Activated T-helper 1 cell treated with anti-CD3 and anti-CD28 coated beads, Interleukin-12 subunit alpha, Interleukin-12 subunit beta, Interleukin-2, Interleukin-4 antibody, amounts not matched to agents 30 ng/mL and 10 ng/mL and 1 ng/mL, durations not matched to agents 14 hours and 24 hours and 36 hours (primary cell): Measurements from ENCODE around the gene CCDC30. TPM values are rescaled to one million over a fixed set of nuclear protein-coding genes. Genes with fewer than 3 reads are reported as not detected.

Source experiments
- DNase-seq: peaks from one replicate; pipeline ENCODE4 v3.0.0; 2021; ENCODE audit warnings: low spot score
- H3K27ac Mint-ChIP-seq: one replicate; pipeline ENCODE4 v1.8.0; 2021; ENCODE audit warnings: mild to moderate bottlenecking, mixed read lengths
- H3K27me3 Mint-ChIP-seq: one replicate; pipeline ENCODE4 v1.8.0; 2022; ENCODE audit warnings: mild to moderate bottlenecking, moderate library complexity, mixed read lengths; ENCODE audit not compliant: insufficient read depth
- H3K36me3 Mint-ChIP-seq: one replicate; pipeline ENCODE4 v1.8.0; 2021; ENCODE audit warnings: low read depth, mixed read lengths
- H3K4me1 Mint-ChIP-seq: one replicate; pipeline ENCODE4 v1.8.0; 2021; ENCODE audit warnings: low read depth, mixed read lengths
- H3K4me3 Mint-ChIP-seq: one replicate; pipeline ENCODE4 v1.8.0; 2021; ENCODE audit warnings: mild to moderate bottlenecking, moderate library complexity, mixed read lengths
- H3K9me3 Mint-ChIP-seq: one replicate; pipeline ENCODE4 v1.8.0; 2021; ENCODE audit warnings: mixed read lengths
- intact Hi-C: fragments of 100-400 bp; cut with micrococcal nuclease; formaldehyde crosslinking; loops from one replicate; pipeline ENCODE4 v1.15.1; 2024
- total RNA-seq: library from RNA; stranded (reverse); gene quantifications from 2 replicates; pipeline ENCODE4 v1.2.3, GENCODE V29; 2022

Gene CCDC30
- total RNA-seq, 1 donor from 2014 or later = 1.0 TPM

DNA sequence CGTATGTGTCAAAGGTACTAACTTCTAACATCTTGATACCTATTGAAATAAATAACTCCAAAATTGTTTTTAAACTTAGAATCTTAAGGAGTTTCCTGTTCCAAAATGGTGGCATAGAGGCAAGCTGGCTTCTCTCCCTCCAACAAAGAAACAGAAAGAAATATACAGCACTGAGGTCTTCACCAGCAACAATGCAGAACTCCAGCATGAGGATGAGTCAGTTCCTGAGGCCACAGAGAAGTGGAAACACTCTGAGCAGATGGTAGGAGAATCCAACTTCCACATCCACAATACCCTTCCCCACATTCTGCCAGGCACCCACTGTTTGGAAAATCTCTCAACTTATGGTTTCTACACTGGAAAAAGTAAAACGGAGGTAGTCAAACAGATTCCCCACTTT is 183.0 kb downstream of the CCDC30 start:
- Mint-ChIP-seq H3K27me3 (peaks cover 15% of the 10 kb centered on the region), H3K4me1 (no peaks in the 10 kb centered on the region), H3K4me3 (no peak overlapping the region), H3K36me3 (peaks cover 4% of the 10 kb centered on the region), H3K9me3 (peaks cover 9% of the 10 kb centered on the region), H3K27ac (no peak overlapping the region)
- DNase-seq = no peak
- intact Hi-C loops = no loop called here

DNA sequence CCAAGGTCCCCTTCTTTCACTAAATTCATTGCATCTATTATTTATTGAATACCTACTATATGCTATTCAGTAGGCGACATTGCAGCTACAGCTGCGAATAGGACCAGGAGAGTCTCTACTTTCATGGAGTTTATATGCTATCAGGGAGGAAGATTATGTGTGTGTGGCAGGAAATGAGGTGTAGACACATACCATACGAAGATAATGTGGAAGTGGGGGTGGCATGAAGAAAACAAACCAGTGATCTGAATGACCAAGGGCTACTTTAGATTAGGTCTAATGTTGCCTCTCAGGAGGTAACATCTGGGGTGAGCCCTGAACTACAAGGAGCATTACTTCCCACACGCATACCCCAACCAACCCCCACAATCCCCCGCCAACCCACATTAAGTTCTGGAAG is 194.1 kb downstream of the CCDC30 start:
- no peak for DNase-seq
- peak overlapping the region; percentile 99 for H3K4me3 Mint-ChIP-seq
- H3K27ac Mint-ChIP-seq = peak overlapping the region; percentile 85
- H3K27me3 Mint-ChIP-seq = peaks cover 4% of the 10 kb centered on the region
- H3K36me3 Mint-ChIP-seq = peaks cover 18% of the 10 kb centered on the region
- no peaks in the 10 kb centered on the region for H3K9me3 Mint-ChIP-seq
- intact Hi-C loops = loop anchor here (5.0 kb wide), 1 partner anchor 510 kb away; no protein-coding TSS in a partner anchor
- peaks cover 46% of the 10 kb centered on the region for H3K4me1 Mint-ChIP-seq

DNA sequence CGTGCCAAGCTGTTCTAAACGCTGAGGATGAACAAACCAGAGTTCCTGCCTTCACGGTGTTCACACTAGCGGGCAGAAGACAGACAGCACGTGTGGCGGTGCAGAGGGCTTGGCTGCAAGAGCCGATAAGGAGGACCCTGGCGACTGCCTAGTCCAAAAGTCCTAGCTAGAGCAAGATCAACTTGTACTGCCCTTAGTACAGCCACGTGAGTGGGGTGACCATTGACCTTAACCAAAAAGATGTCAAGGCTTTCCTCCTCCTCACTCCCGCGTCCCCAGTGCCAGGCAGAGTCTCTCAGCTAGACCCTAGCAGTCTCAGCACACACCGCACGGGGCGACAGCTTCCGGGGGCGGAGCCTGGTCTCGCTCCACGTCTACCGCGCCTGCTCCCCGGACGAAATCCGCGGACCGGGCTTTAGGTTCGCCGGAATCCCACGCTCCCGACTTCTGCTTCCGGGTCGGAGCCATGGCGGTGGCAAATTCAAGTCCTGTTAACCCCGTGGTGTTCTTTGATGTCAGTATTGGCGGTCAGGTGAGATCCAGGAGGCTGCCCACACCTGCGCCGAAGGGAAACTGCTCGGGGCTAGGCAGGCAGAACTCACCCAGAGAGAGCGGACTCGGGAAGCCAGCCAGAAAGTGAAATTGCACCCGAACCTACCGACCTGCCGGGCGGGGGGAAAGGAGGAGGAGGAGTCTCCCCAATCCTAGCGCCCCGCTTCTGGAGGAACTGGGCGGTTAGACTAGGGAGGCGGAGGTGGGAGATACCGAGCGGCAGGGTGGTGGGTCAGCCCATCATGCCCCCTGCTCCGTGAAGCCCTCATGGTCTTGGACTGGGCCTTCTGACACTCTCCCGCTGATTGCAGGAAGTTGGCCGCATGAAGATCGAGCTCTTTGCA is 195.1 kb downstream of the CCDC30 start, which contains the start of gene PPIH:
TSS of gene PPIH (plus strand) at position 443 of the 896 bp plus-strand sequence. CDS start at position 467, 24 bp downstream.
- Mint-ChIP-seq H3K27me3 (peaks cover 3% of the 10 kb centered on the region), H3K4me3 (peak within 1 kb of the TSS; percentile 99), H3K4me1 (peaks cover 46% of the 10 kb centered on the region), H3K9me3 (no peaks in the 10 kb centered on the region), H3K36me3 (peaks cover 20% of the 10 kb centered on the region), H3K27ac (peak within 1 kb of the TSS; percentile 96)
- intact Hi-C loops = loop anchor here (1.0 to 5.0 kb wide), 8 partner anchors 24 to 514 kb away; partner anchors contain the start of genes C1orf50, CCDC30, CFAP57 and EBNA1BP2
- peak; percentile 94 for DNase-seq

DNA sequence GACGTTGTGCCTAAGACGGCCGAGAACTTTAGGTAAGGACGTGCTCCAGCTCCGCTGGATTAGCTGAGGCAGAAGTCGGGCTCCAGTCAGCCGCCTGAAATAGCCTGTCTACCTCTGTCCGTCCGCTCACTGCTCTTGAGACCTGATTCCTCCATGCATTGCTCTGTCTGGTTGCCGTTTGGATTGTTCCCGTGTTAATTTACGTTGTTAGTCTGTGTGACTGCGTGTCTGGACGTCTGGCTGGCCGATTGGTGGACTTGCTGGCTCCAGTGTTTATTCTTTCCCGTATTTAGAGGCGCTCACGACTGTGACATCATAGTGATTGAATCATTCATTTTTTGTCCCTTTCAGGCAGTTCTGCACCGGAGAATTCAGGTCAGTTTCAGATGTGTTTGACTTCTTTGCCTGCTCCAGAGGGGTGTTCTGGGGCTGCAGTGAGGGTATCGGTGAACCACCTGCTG is 195.8 kb downstream of the CCDC30 start:
- Mint-ChIP-seq H3K36me3 (peaks cover 23% of the 10 kb centered on the region), H3K4me1 (peaks cover 46% of the 10 kb centered on the region), H3K27ac (peak overlapping the region; percentile 96), H3K27me3 (no peaks in the 10 kb centered on the region), H3K4me3 (peak overlapping the region; percentile 99), H3K9me3 (no peaks in the 10 kb centered on the region)
- DNase-seq = no peak
- intact Hi-C loops = loop anchor here (1.0 to 5.0 kb wide), 8 partner anchors 23 to 513 kb away; partner anchors contain the start of genes C1orf50, CCDC30, CFAP57 and EBNA1BP2

DNA sequence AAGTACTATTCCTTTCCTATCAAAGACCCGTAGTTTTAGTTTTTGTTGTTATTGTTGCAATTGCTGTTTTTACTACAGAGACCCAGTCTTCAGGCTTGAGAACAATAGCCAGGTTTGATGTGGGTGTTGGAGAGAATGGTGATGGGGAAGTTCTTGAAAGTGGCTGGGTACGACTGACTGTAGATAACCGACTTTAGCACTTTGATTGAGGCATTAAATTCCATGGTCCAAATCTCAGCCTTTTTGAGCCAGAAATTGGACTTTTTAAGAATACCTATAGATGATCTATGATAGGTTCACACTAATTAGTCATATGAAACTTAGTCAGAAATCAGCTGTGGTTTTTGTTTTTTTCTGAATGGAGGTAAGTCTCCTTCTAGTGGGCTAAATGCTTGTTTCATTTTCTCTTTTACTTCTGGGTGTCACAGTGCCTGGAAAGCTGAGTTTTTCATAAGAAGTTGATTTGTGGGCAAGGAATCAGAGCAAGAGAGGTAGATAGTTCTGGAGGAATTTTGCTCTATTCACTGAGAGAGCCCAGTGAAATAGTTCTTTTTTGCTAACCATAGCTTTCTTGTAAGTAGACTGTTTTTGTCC is 197.9 kb downstream of the CCDC30 start:
- Mint-ChIP-seq H3K4me3 (peak overlapping the region; percentile 75), H3K36me3 (peaks cover 33% of the 10 kb centered on the region)

DNA sequence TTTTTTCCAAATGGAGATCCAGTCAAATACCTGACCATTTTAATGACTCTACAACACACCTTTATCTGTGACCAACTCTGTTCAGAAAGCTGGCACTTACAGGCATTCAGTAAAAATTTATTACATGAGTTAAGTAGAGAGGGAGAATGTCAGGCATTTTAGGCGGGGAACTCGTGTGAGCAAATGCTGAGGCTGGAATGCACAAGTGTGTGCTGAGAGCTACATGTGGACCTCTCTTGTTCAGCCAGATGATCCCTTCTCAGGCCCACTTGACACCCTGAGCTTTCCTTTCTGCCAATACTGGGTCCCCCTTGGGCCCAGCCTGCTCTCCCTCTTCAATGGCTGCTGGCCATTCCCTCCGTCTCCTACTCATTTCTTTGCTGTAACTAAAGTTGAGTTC is 206.8 kb downstream of the CCDC30 start:
- Mint-ChIP-seq H3K9me3 (no peaks in the 10 kb centered on the region), H3K27ac (no peak overlapping the region), H3K36me3 (peaks cover 57% of the 10 kb centered on the region), H3K4me3 (no peak overlapping the region), H3K27me3 (no peaks in the 10 kb centered on the region), H3K4me1 (peaks cover 6% of the 10 kb centered on the region)
- DNase-seq = no peak
- intact Hi-C loops = no loop called here

More for the DNA sequence above, 197.9 kb downstream of the CCDC30 start:
- peak overlapping the region; percentile 72 for H3K27ac Mint-ChIP-seq
- peaks cover 46% of the 10 kb centered on the region for H3K4me1 Mint-ChIP-seq
- no peak for DNase-seq
- H3K27me3 Mint-ChIP-seq = no peaks in the 10 kb centered on the region
- H3K9me3 Mint-ChIP-seq = no peaks in the 10 kb centered on the region
- intact Hi-C loops = loop anchor here (5.0 kb wide), 2 partner anchors 84 to 324 kb away; partner anchors contain the start of gene FOXJ3

DNA sequence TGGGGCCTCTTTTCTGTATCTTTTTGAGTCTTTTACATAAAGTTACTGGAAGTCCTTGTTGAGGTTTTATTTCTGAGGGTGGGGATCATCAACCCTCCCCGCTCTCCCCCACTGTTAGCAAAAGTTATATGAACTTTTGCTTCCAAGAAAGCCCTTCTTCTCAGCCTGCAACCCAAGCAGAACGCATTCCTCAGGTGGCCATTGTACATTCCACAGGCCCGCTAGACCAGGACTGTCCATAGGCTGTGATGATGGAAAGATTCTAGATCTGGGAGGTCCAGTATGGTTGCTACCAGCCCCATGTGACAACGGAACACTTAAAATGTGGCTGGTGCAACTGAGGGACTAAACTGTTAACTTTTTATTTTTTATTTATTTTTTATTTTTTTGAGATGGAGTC is 207.3 kb downstream of the CCDC30 start:
- no peak overlapping the region for H3K4me3 Mint-ChIP-seq
- intact Hi-C loops = no loop called here
- no peaks in the 10 kb centered on the region for H3K27me3 Mint-ChIP-seq
- peaks cover 6% of the 10 kb centered on the region for H3K4me1 Mint-ChIP-seq
- peaks cover 62% of the 10 kb centered on the region for H3K36me3 Mint-ChIP-seq
- no peak overlapping the region for H3K27ac Mint-ChIP-seq
- no peaks in the 10 kb centered on the region for H3K9me3 Mint-ChIP-seq
- DNase-seq = no peak

DNA sequence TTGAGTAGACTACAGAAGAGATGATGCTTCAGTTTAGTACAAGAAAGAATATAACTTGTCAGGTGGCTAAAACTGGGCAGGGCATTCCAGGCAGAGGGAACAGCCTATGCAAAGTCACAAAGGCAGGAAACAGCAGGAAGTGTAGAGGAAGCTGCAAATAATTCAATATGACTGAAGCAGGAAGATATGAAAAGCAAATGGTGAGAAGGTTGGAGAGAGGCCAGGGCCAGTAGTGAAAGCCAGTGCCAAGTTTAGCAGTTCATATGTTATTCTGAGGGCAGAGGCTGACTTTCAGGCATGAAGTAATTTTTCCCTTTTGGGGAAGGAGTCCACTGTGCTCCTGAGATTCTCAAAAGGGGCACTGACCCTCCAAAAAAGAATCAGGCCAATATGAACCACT is 211.1 kb downstream of the CCDC30 start:
- peaks cover 46% of the 10 kb centered on the region for H3K36me3 Mint-ChIP-seq
- no peak overlapping the region for H3K4me3 Mint-ChIP-seq
- H3K27ac Mint-ChIP-seq = no peak overlapping the region
- intact Hi-C loops = no loop called here
- H3K4me1 Mint-ChIP-seq = peaks cover 6% of the 10 kb centered on the region
- DNase-seq = no peak
- H3K27me3 Mint-ChIP-seq = no peaks in the 10 kb centered on the region
- no peaks in the 10 kb centered on the region for H3K9me3 Mint-ChIP-seq

DNA sequence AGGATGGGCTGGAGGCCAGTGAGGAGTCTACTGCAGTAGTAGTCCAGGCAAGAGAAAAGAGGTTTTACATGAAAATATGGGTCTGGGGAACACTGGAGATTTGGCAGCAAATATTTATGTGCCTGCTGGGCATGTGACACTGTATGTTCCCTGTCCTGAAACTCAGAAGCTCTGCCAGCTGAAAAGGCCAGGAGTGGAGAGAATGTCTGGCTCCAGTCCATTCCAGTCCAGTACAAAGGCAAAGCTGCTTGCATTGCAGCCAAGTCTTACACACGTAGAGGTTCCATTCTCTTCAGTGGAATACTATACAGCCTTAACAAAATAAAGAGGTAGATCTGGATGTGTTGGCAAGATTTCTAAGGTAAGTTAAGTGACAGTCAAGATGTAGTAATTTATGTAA is 211.6 kb downstream of the CCDC30 start:
- Mint-ChIP-seq H3K4me1 (peaks cover 7% of the 10 kb centered on the region), H3K27me3 (no peaks in the 10 kb centered on the region), H3K36me3 (peaks cover 46% of the 10 kb centered on the region), H3K9me3 (no peaks in the 10 kb centered on the region), H3K27ac (no peak overlapping the region), H3K4me3 (no peak overlapping the region)
- DNase-seq = no peak
- intact Hi-C loops = no loop called here

DNA sequence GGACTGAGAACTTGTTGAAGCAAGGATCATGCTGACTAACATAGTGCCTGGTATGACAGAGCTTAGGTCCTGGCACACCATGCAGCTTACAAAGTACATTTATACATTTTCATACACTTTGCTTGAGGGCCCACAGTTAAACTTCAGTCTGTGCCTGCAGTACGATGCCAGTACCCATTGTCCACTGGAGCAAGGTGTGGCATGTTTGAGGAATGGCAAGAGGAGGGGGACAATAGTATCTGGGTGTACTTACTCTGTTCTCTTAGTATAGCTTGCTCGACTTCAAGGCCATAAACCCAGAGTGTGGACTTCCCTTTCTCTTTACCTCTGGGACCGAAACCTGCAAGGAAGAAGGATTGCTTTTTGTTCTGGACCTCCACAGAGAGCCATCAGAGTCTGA is 212.4 kb downstream of the CCDC30 start:
- intact Hi-C loops = no loop called here
- H3K36me3 Mint-ChIP-seq = peaks cover 43% of the 10 kb centered on the region
- peaks cover 15% of the 10 kb centered on the region for H3K4me1 Mint-ChIP-seq
- H3K9me3 Mint-ChIP-seq = no peaks in the 10 kb centered on the region
- H3K27ac Mint-ChIP-seq = no peak overlapping the region
- no peak overlapping the region for H3K4me3 Mint-ChIP-seq
- no peaks in the 10 kb centered on the region for H3K27me3 Mint-ChIP-seq
- DNase-seq = no peak

DNA sequence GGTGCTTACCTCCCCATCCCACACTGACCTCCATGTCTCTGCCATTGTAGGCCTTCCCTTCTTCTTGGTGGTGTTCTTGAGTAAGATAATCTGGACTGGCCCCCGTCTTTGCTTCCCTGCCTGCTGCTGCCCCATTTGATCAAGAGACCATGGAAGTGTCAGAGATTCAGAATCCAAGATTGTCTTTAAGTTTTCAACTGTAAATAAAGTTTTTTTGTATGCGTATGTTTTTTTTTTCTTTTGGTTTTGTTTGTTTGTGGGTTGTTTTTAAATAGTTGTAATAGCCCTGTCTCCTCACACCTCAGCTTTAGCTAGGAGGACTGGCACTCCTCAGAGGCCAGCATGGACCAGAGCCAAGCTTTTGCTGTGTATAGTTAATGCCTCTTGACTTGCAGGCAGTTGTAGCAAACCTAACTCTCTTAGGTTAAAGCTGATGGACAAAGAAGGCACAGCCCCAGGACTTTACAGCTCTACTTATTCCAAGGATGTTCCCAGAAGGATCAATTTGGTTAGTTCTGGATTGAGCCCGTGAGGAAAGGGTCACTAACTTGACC is 213.5 kb downstream of the CCDC30 start:
- no peak overlapping the region for H3K4me3 Mint-ChIP-seq
- H3K36me3 Mint-ChIP-seq = peaks cover 44% of the 10 kb centered on the region
- no peak overlapping the region for H3K27ac Mint-ChIP-seq
- H3K9me3 Mint-ChIP-seq = no peaks in the 10 kb centered on the region
- intact Hi-C loops = no loop called here
- no peak for DNase-seq
- peaks cover 26% of the 10 kb centered on the region for H3K4me1 Mint-ChIP-seq
- no peaks in the 10 kb centered on the region for H3K27me3 Mint-ChIP-seq

DNA sequence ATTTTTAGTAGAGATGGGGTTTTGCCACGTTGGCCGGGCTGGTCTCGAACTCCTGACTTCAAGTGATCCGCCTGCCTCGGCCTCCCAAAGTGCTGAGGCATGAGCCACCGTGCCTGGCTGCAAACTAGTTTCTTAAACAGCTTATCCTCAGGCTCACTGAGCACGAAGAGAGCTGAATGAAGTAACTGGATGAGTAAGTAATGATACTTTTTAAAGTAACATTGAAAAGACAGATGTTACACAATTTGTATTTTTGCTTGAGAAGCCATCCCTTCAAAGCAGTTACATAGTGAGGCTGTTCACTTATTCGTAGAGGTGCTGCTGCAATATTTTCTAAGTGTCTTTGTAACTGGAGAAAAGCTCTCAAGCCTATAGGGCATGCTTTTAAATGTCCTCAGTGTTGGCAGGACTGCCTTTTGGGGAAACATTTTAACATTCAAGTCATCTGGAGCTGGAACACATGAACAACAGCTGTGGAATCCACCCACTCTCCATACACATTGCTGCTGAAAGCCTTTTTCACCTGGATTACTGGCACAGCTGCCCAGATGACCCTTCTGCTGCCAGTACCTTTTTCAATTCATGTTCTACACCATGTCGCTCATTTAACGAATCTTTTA is 216.4 kb downstream of the CCDC30 start:
- H3K27ac Mint-ChIP-seq = no peak overlapping the region
- intact Hi-C loops = no loop called here
- peaks cover 33% of the 10 kb centered on the region for H3K4me1 Mint-ChIP-seq
- DNase-seq = no peak
- H3K4me3 Mint-ChIP-seq = no peak overlapping the region
- no peaks in the 10 kb centered on the region for H3K27me3 Mint-ChIP-seq
- H3K9me3 Mint-ChIP-seq = no peaks in the 10 kb centered on the region
- H3K36me3 Mint-ChIP-seq = peaks cover 49% of the 10 kb centered on the region
